ENCODE results near the gene SAMD3.

- TF ChIP-seq GATA3 (IDR thresholded peaks at IDR 0.05; ENCODE audit: low read depth, low read length) (no peak), GATA2 (IDR thresholded peaks at IDR 0.05; ENCODE audit: low read depth, low read length) (no peak)
Measured at GRCh38 chr6:130119211-130119610, 103.5 kb downstream of the SAMD3 start.
